ENCODE measurements around the gene SORCS3.

SORCS3 gene

GRCh38 chr10:104640339-104641186, 527 bp upstream of the SORCS3 start:
- no peak overlapping the region for H3K27ac ChIP-seq (ENCODE audit: low read depth, low read length)
- H3K79me2 ChIP-seq (ENCODE audit: insufficient read depth, low read length) = no peaks in the 10 kb centered on the region
- H3K4me3 ChIP-seq (ENCODE audit: insufficient read depth, low read length, poor library complexity, severe bottlenecking) = no peak overlapping the region
- no peaks in the 10 kb centered on the region for H3K9me3 ChIP-seq (ENCODE audit: insufficient read depth, low read length)
- H3K36me3 ChIP-seq (ENCODE audit: low read length) = no peaks in the 10 kb centered on the region
- H3K4me2 ChIP-seq (ENCODE audit: low read depth, low read length, poor library complexity, severe bottlenecking) = no peak overlapping the region
- TF ChIP-seq EZH2phosphoT487 (conservative IDR thresholded peaks at IDR 0.05; ENCODE audit: low read length) (no peak), CTCF (IDR thresholded peaks at IDR 0.05; ENCODE audit: insufficient read depth, low read length, poor library complexity, severe bottlenecking) (no peak)
- no peak overlapping the region for H2AFZ ChIP-seq (ENCODE audit: low read depth, low read length, severe bottlenecking)
- no peak overlapping the region for H3K9ac ChIP-seq (ENCODE audit: low read length)
- no peaks in the 10 kb centered on the region for H4K20me1 ChIP-seq (ENCODE audit: low read depth, low read length)
- no peaks in the 10 kb centered on the region for H3F3A ChIP-seq (ENCODE audit: insufficient read depth)
- no peaks in the 10 kb centered on the region for H3K27me3 ChIP-seq (ENCODE audit: low read length)
- no peaks in the 10 kb centered on the region for H3K9me2 ChIP-seq (replicated peaks; ENCODE audit: insufficient read depth, low read length)

GRCh38 chr10:104641937-104642657, 1.0 kb downstream of the SORCS3 start:
- Histone ChIP-seq H3K36me3 (ENCODE audit: low read length) (no peaks in the 10 kb centered on the region), H3F3A (ENCODE audit: insufficient read depth) (no peaks in the 10 kb centered on the region), H3K79me2 (ENCODE audit: insufficient read depth, low read length) (no peaks in the 10 kb centered on the region), H4K20me1 (ENCODE audit: low read depth, low read length) (no peaks in the 10 kb centered on the region), H3K9me3 (ENCODE audit: insufficient read depth, low read length) (no peaks in the 10 kb centered on the region), H3K4me3 (ENCODE audit: insufficient read depth, low read length, poor library complexity, severe bottlenecking) (no peak overlapping the region), H3K27ac (ENCODE audit: low read depth, low read length) (no peak overlapping the region), H3K9ac (ENCODE audit: low read length) (no peak overlapping the region), H3K9me2 (replicated peaks; ENCODE audit: insufficient read depth, low read length) (no peaks in the 10 kb centered on the region), H3K4me2 (ENCODE audit: low read depth, low read length, poor library complexity, severe bottlenecking) (no peak overlapping the region), H2AFZ (ENCODE audit: low read depth, low read length, severe bottlenecking) (no peak overlapping the region), H3K27me3 (ENCODE audit: low read length) (no peaks in the 10 kb centered on the region)
- TF ChIP-seq CTCF (IDR thresholded peaks at IDR 0.05; ENCODE audit: insufficient read depth, low read length, poor library complexity, severe bottlenecking) = no peak
- TF ChIP-seq EZH2phosphoT487 (conservative IDR thresholded peaks at IDR 0.05; ENCODE audit: low read length) = no peak

GRCh38 chr10:104642658-104643302, 1.7 kb downstream of the SORCS3 start:
- Histone ChIP-seq H3K79me2 (ENCODE audit: insufficient read depth, low read length) (no peaks in the 10 kb centered on the region), H3F3A (ENCODE audit: insufficient read depth) (no peaks in the 10 kb centered on the region), H3K4me3 (ENCODE audit: insufficient read depth, low read length, poor library complexity, severe bottlenecking) (no peak overlapping the region), H2AFZ (ENCODE audit: low read depth, low read length, severe bottlenecking) (no peak overlapping the region), H3K36me3 (ENCODE audit: low read length) (no peaks in the 10 kb centered on the region), H3K9ac (ENCODE audit: low read length) (no peak overlapping the region), H3K9me3 (ENCODE audit: insufficient read depth, low read length) (no peaks in the 10 kb centered on the region), H3K9me2 (replicated peaks; ENCODE audit: insufficient read depth, low read length) (no peaks in the 10 kb centered on the region), H3K27me3 (ENCODE audit: low read length) (no peaks in the 10 kb centered on the region), H3K4me2 (ENCODE audit: low read depth, low read length, poor library complexity, severe bottlenecking) (no peak overlapping the region), H4K20me1 (ENCODE audit: low read depth, low read length) (no peaks in the 10 kb centered on the region), H3K27ac (ENCODE audit: low read depth, low read length) (no peak overlapping the region)
- no peak for TF ChIP-seq EZH2phosphoT487 (conservative IDR thresholded peaks at IDR 0.05; ENCODE audit: low read length)
- TF ChIP-seq CTCF (IDR thresholded peaks at IDR 0.05; ENCODE audit: insufficient read depth, low read length, poor library complexity, severe bottlenecking) = no peak
